SK-N-SH (cell line): ENCODE data around the gene TTC22. TPM values are rescaled to one million over a fixed set of nuclear protein-coding genes. Genes with fewer than 3 reads are reported as not detected.

ENCODE experiments used
- CTCF ChIA-PET: fragments of 300-600, 350-600 bp; formaldehyde crosslinking; extraction: SDS; loops from one replicate; lab custom pipeline; 2021; lab: Yijun Ruan, JAX
- POLR2A ChIA-PET: fragments of 350-600 bp; sonication (Branson Sonifier 250); formaldehyde crosslinking; extraction: SDS; loops from one replicate; lab custom pipeline; 2020; ENCODE audit warnings: antibody characterized with exemption, inconsistent platforms; lab: Yijun Ruan, JAX
- DNase-seq: peaks from one replicate; pipeline ENCODE4 v3.0.0; 2012
- H2AFZ ChIP-seq: fragments of 200-600 bp; sonication (generic); 2 replicates; pipeline ENCODE4 v1.8.1; 2016; ENCODE audit warnings: antibody characterized with exemption, mild to moderate bottlenecking, low read depth
- H3F3A ChIP-seq: fragments of 200-600 bp; sonication (generic); replicated peaks from 2 replicates; pipeline ENCODE3; 2016; ENCODE audit warnings: antibody characterized with exemption, mild to moderate bottlenecking; ENCODE audit not compliant: insufficient read depth
- H3K27ac ChIP-seq, 2 experiments: fragments of 200-500 bp in 1 of 2; fragments of 200-600 bp in 1 of 2; sonication (Bioruptor generic) in 1 of 2; sonication (generic), shearing (Covaris generic) in 1 of 2; 2 replicates each; pipeline versions ENCODE4 v1.5.1 to v1.6.1; 2014 to 2016; ENCODE audit warnings: low read depth in 2 of 2, inconsistent platforms in 1 of 2, low read length in 1 of 2, mild to moderate bottlenecking in 1 of 2, mixed read lengths in 1 of 2
- H3K27me3 ChIP-seq: fragments of 200-600 bp; sonication (generic), shearing (Covaris generic); 2 replicates; pipeline ENCODE4 v1.6.1; 2016; ENCODE audit warnings: mixed run types; ENCODE audit not compliant: insufficient read depth
- H3K36me3 ChIP-seq, 2 experiments: fragments of 200-500 bp in 1 of 2; fragments of 200-600 bp in 1 of 2; sonication (Bioruptor generic) in 1 of 2; sonication (generic) in 1 of 2; replicated peaks in 1 of 2; 2 replicates each; pipeline versions ENCODE3 to v1.5.1; 2014 to 2016; ENCODE audit warnings: low read length in 1 of 2, mild to moderate bottlenecking in 1 of 2; ENCODE audit not compliant: insufficient read depth in 2 of 2, control insufficient read depth in 1 of 2
- H3K4me1 ChIP-seq, 2 experiments: fragments of 200-500 bp in 1 of 2; fragments of 200-600 bp in 1 of 2; sonication (Bioruptor generic) in 1 of 2; sonication (generic), shearing (Covaris generic) in 1 of 2; 2 replicates each; pipeline versions ENCODE4 v1.5.1 to v1.6.1; 2014 to 2016; ENCODE audit warnings: low read depth in 1 of 2, low read length in 1 of 2, mixed run types in 1 of 2; ENCODE audit not compliant: insufficient read depth in 2 of 2, control insufficient read depth in 1 of 2
- H3K4me2 ChIP-seq: fragments of 200-600 bp; sonication (generic), shearing (Covaris generic); 2 replicates; pipeline ENCODE4 v1.6.1; 2017; ENCODE audit warnings: mixed run types
- H3K4me3 ChIP-seq, 2 experiments: fragments of 200-500 bp in 1 of 2; fragments of 200-600 bp in 1 of 2; sonication (Bioruptor generic) in 1 of 2; sonication (generic), shearing (Covaris generic) in 1 of 2; 2 replicates each; pipeline versions ENCODE4 v1.5.1 to v1.8.1; 2014 to 2016; ENCODE audit warnings: low read depth in 2 of 2, inconsistent platforms in 1 of 2, low read length in 1 of 2, mild to moderate bottlenecking in 1 of 2, mixed read lengths in 1 of 2, moderate library complexity in 1 of 2
- H3K79me2 ChIP-seq: fragments of 200-600 bp; sonication (generic); 2 replicates; pipeline ENCODE4 v1.8.1; 2017; ENCODE audit warnings: mild to moderate bottlenecking; ENCODE audit not compliant: insufficient read depth
- H3K9ac ChIP-seq: fragments of 200-600 bp; sonication (generic); 2 replicates; pipeline ENCODE4 v1.6.1; 2017; ENCODE audit warnings: mixed run types
- H3K9me2 ChIP-seq: fragments of 200-600 bp; sonication (generic); 2 replicates; pipeline ENCODE4 v1.6.1; 2017; ENCODE audit warnings: mixed run types
- H3K9me3 ChIP-seq: fragments of 200-600 bp; sonication (generic); 2 replicates; pipeline ENCODE4 v1.6.1; 2017; ENCODE audit warnings: mixed run types, mild to moderate bottlenecking, moderate library complexity
- H4K20me1 ChIP-seq: fragments of 200-600 bp; sonication (generic); 2 replicates; pipeline ENCODE4 v1.6.1; 2017; ENCODE audit warnings: mild to moderate bottlenecking, mixed run types; ENCODE audit not compliant: insufficient read depth
- CHD2 ChIP-seq: fragments of 150-350 bp; IDR thresholded peaks from 2 replicates; pipeline ENCODE4 v1.6.1; 2018; ENCODE audit warnings: low read length; ENCODE audit not compliant: partially characterized antibody
- ELF1 ChIP-seq: IDR thresholded peaks from 2 replicates; pipeline ENCODE4 v1.4.0; 2012
- EP300 ChIP-seq, 2 experiments: IDR thresholded peaks; 2 replicates each; pipeline versions ENCODE4 v1.4.0 to v1.6.1; 2012; ENCODE audit warnings: borderline replicate concordance in 1 of 2, low read depth in 1 of 2, low read length in 1 of 2
- FOXJ3 ChIP-seq: sonication (generic); formaldehyde crosslinking; IDR thresholded peaks from 2 replicates; pipeline ENCODE4 v1.5.1; 2020; ENCODE audit warnings: mild to moderate bottlenecking, missing genetic modification reagents
- JUND ChIP-seq: IDR thresholded peaks from 2 replicates; pipeline ENCODE4 v1.4.0; 2012
- MEF2A ChIP-seq: IDR thresholded peaks from 2 replicates; pipeline ENCODE4 v1.4.0; 2012; ENCODE audit warnings: low read depth, borderline replicate concordance
- NRF1 ChIP-seq: IDR thresholded peaks from 2 replicates; pipeline ENCODE4 v1.6.1; 2012; ENCODE audit warnings: low read depth, mild to moderate bottlenecking, low read length
- POLR2AphosphoS5 ChIP-seq: IDR thresholded peaks from 2 replicates; pipeline ENCODE4 v1.6.1; 2012; ENCODE audit warnings: low read depth, low read length
- RFX5 ChIP-seq: IDR thresholded peaks from 2 replicates; pipeline ENCODE4 v1.6.1; 2012; ENCODE audit warnings: mild to moderate bottlenecking, improper control_type of control experiment, low read length
- RXRA ChIP-seq: IDR thresholded peaks from 2 replicates; pipeline ENCODE4 v1.4.0; 2012; ENCODE audit warnings: low read depth, mild to moderate bottlenecking, borderline replicate concordance
- TCF12 ChIP-seq: IDR thresholded peaks from 2 replicates; pipeline ENCODE4 v1.4.0; 2012
- TEAD4 ChIP-seq: IDR thresholded peaks from 2 replicates; pipeline ENCODE4 v1.4.0; 2012; ENCODE audit warnings: mild to moderate bottlenecking, borderline replicate concordance; ENCODE audit not compliant: insufficient read depth
- WGBS: methylation state at CpG from one replicate; pipeline ENCODE4 v1.1.6; 2017; ENCODE audit warnings: low lambda C conversion rate; 5-methylcytosine and 5-hydroxymethylcytosine counted together
- polyA plus RNA-seq, 3 experiments: library from polyadenylated mRNA; depleted of rRNA; stranded (reverse); fragments of >200 nt; gene quantifications; 2 replicates each; pipeline ENCODE4 v1.2.3, GENCODE V29; 2012
- TF ChIP-seq, protein P1 (sequence below): fragments of 200-600 bp; sonication (generic); IDR thresholded peaks from 2 replicates; pipeline ENCODE4 v1.6.1; 2017; ENCODE audit warnings: antibody characterized with exemption, mild to moderate bottlenecking, moderate library complexity
- TF ChIP-seq, protein P2 (sequence below): IDR thresholded peaks from 2 replicates; pipeline ENCODE4 v1.4.0; 2012; ENCODE audit warnings: low read depth, borderline replicate concordance
- TF ChIP-seq, protein P3 (sequence below): fragments of 150-350 bp; IDR thresholded peaks from 2 replicates; pipeline ENCODE4 v1.6.1; 2016; ENCODE audit warnings: mild to moderate bottlenecking, low read depth, low read length
- TF ChIP-seq, protein P4 (sequence below): fragments of 150-350 bp; IDR thresholded peaks from 2 replicates; pipeline ENCODE4 v1.6.1; 2017; ENCODE audit warnings: antibody characterized with exemption, low read length, low read depth, borderline replicate concordance

Gene TTC22
- polyA plus RNA-seq, 1 of the 3 experiments (the other 2 are of a cell fraction) = not detected

DNA sequence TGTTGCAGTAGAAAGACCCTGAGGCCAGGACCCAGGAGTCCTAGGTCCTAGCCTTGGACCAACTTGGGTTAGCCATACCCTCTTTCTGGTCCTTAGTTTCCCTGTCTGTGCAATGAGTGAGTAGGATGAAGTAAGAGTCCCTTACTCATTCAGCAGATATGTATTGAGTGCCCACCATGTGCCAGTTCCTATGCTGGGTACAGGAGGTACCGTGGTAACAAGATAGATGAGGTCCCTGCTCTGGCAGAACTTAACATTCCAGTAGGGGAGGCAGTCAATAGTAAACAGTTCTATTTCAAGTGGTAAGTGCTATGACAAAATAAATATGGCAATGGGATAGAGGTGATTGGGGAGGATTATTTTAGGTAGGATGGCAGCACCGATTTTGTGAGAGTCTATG lies 18.5 kb downstream of the TTC22 start:
- whole genome bisulfite sequencing = 62% methylated on average over 2 of the region's 2 CpGs
- no peak for DNase-seq
- no peak overlapping the region for H3K27ac ChIP-seq
- no peak overlapping the region for H3K4me3 ChIP-seq
- no peaks in the 10 kb centered on the region for H3K9me3 ChIP-seq
- no peak for TF ChIP-seq RFX5
- TF ChIP-seq CHD2 = no peak
- TF ChIP-seq ELF1 = no peak
- TF ChIP-seq, protein P1, sequence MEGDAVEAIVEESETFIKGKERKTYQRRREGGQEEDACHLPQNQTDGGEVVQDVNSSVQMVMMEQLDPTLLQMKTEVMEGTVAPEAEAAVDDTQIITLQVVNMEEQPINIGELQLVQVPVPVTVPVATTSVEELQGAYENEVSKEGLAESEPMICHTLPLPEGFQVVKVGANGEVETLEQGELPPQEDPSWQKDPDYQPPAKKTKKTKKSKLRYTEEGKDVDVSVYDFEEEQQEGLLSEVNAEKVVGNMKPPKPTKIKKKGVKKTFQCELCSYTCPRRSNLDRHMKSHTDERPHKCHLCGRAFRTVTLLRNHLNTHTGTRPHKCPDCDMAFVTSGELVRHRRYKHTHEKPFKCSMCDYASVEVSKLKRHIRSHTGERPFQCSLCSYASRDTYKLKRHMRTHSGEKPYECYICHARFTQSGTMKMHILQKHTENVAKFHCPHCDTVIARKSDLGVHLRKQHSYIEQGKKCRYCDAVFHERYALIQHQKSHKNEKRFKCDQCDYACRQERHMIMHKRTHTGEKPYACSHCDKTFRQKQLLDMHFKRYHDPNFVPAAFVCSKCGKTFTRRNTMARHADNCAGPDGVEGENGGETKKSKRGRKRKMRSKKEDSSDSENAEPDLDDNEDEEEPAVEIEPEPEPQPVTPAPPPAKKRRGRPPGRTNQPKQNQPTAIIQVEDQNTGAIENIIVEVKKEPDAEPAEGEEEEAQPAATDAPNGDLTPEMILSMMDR = no peak
- TF ChIP-seq TEAD4 = no peak
- no peak for TF ChIP-seq EP300 (IDR thresholded peaks at IDR 0.05; ENCODE audit: borderline replicate concordance in 1 of 2, low read depth in 1 of 2, low read length in 1 of 2)
- TF ChIP-seq, protein P2, sequence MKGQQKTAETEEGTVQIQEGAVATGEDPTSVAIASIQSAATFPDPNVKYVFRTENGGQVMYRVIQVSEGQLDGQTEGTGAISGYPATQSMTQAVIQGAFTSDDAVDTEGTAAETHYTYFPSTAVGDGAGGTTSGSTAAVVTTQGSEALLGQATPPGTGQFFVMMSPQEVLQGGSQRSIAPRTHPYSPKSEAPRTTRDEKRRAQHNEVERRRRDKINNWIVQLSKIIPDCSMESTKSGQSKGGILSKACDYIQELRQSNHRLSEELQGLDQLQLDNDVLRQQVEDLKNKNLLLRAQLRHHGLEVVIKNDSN = no peak
- TF ChIP-seq, protein P3, sequence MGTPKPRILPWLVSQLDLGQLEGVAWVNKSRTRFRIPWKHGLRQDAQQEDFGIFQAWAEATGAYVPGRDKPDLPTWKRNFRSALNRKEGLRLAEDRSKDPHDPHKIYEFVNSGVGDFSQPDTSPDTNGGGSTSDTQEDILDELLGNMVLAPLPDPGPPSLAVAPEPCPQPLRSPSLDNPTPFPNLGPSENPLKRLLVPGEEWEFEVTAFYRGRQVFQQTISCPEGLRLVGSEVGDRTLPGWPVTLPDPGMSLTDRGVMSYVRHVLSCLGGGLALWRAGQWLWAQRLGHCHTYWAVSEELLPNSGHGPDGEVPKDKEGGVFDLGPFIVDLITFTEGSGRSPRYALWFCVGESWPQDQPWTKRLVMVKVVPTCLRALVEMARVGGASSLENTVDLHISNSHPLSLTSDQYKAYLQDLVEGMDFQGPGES = no peak
- no peak for TF ChIP-seq JUND
- TF ChIP-seq POLR2AphosphoS5 = no peak
- TF ChIP-seq FOXJ3 (CRISPR knock-in tag) = no peak
- TF ChIP-seq MEF2A = no peak
- H2AFZ ChIP-seq = no peak overlapping the region
- no peaks in the 10 kb centered on the region for H3F3A ChIP-seq
- no peaks in the 10 kb centered on the region for H3K36me3 ChIP-seq
- H3K79me2 ChIP-seq = no peaks in the 10 kb centered on the region
- H3K4me2 ChIP-seq = no peak overlapping the region
- H3K27me3 ChIP-seq = no peaks in the 10 kb centered on the region
- POLR2A ChIA-PET = no interaction called here
- H4K20me1 ChIP-seq = no peaks in the 10 kb centered on the region
- no peak overlapping the region for H3K9ac ChIP-seq
- H3K4me1 ChIP-seq = peaks cover 0 to 6% of the 10 kb centered on the region in 2 experiments; a peak in 1 of 4 replicates
- H3K9me2 ChIP-seq = no peaks in the 10 kb centered on the region
- CTCF ChIA-PET = interaction anchor here (0.7 kb wide), 1 partner anchor 9 kb away, joined by 3 read pairs; no protein-coding TSS in a partner anchor

DNA sequence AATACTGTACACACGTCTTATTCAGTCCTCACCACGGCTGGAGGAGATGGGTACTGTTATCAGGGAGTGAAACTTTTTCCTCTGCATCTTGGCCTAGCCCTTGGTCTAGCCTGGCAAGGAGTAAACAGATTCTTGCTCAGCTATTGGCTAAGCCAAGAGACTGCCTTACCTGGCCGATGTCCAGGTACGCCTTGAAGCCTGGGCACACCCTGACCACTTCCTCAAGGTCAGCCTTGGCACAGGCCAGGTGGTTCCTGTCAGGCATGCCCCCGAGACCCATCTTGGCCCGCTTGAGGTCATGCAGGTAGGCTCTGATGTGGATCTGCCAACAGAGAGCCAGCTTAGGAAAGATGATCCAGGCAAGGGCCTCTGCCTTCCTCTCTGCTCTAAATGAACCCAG lies 19.0 kb downstream of the TTC22 start:
- H2AFZ ChIP-seq = no peak overlapping the region
- H3K4me2 ChIP-seq = no peak overlapping the region
- no peaks in the 10 kb centered on the region for H3K36me3 ChIP-seq
- no peaks in the 10 kb centered on the region for H3K79me2 ChIP-seq
- WGBS = 52% methylated on average over 4 of the region's 6 CpGs
- TF ChIP-seq, protein P2 = no peak
- TF ChIP-seq, protein P3 = no peak
- TF ChIP-seq FOXJ3 (CRISPR knock-in tag) = no peak
- no peak for TF ChIP-seq RFX5
- TF ChIP-seq NRF1 = no peak
- TF ChIP-seq TCF12 = no peak
- TF ChIP-seq RXRA = no peak
- TF ChIP-seq, protein P4, sequence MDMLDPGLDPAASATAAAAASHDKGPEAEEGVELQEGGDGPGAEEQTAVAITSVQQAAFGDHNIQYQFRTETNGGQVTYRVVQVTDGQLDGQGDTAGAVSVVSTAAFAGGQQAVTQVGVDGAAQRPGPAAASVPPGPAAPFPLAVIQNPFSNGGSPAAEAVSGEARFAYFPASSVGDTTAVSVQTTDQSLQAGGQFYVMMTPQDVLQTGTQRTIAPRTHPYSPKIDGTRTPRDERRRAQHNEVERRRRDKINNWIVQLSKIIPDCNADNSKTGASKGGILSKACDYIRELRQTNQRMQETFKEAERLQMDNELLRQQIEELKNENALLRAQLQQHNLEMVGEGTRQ = no peak
- no peak for TF ChIP-seq POLR2AphosphoS5
- H3K9me2 ChIP-seq = no peaks in the 10 kb centered on the region
- no peak overlapping the region for H3K4me3 ChIP-seq
- DNase-seq = no peak
- H3F3A ChIP-seq = no peaks in the 10 kb centered on the region
- peaks cover 0 to 4% of the 10 kb centered on the region in 2 experiments; a peak in 1 of 4 replicates for H3K4me1 ChIP-seq
- H3K27me3 ChIP-seq = no peaks in the 10 kb centered on the region
- no peaks in the 10 kb centered on the region for H3K9me3 ChIP-seq
- no peak overlapping the region for H3K27ac ChIP-seq
- H4K20me1 ChIP-seq = no peaks in the 10 kb centered on the region
- POLR2A ChIA-PET = no interaction called here
- CTCF ChIA-PET = interaction anchor here (0.7 kb wide), 1 partner anchor 9 kb away, joined by 3 read pairs; no protein-coding TSS in a partner anchor
- no peak overlapping the region for H3K9ac ChIP-seq
